HepG2 (cell line): ENCODE measurements around the gene TNRC18. TPM values are rescaled to one million over a fixed set of nuclear protein-coding genes. Genes with fewer than 3 reads are reported as not detected.

Experiments
- ATAC-seq: fragments of 200-7000 bp; cut with Tn5 transposase; 3 replicates; pipeline ENCODE4 v1.9.1; 2020; ENCODE audit warnings: mild to moderate bottlenecking, moderate library complexity
- BruUV-seq: library from RNA; stranded (reverse); fragments of 400-500 nt; replicated peaks from 2 replicates; lab custom pipeline; 2021; lab: Mats Ljungman, UMichigan
- CTCF ChIA-PET: fragments of 300-600 bp; formaldehyde crosslinking; extraction: SDS; loops from one replicate; lab custom pipeline; 2021; ENCODE audit warnings: low total read pairs, inconsistent platforms, low intra/inter-chr PET ratio; lab: Yijun Ruan, JAX
- POLR2A ChIA-PET: fragments of 350-600 bp; sonication (Branson Sonifier 250); formaldehyde crosslinking; loops from one replicate; lab custom pipeline; 2020; ENCODE audit warnings: antibody characterized with exemption, inconsistent platforms; lab: Yijun Ruan, JAX
- DNase-seq: peaks from one replicate; pipeline ENCODE4 v3.0.0-alpha.2; 2015; ENCODE audit warnings: low spot score
- FAIRE-seq: peaks from 3 replicates; lab custom pipeline; 2011; peaks lifted over from hg19 to GRCh38; lab: Jason Lieb, UNC
- H2AFZ ChIP-seq: one replicate; pipeline ENCODE4 v1.6.1; 2011; ENCODE audit warnings: low read length, inconsistent platforms
- H3K27ac ChIP-seq: fragments of 300-600 bp; 3 replicates; pipeline ENCODE4 v1.8.0; 2011; ENCODE audit warnings: mixed run types, mild to moderate bottlenecking, mixed read lengths, low read length, inconsistent platforms; ENCODE audit not compliant: insufficient read depth; ENCODE audit errors: extremely low read length
- H3K27me3 ChIP-seq, 2 experiments: fragments of 200-600 bp in 1 of 2; 2 replicates in 1 of 2; 3 replicates in 1 of 2; pipeline versions ENCODE4 v1.6.0 to v1.8.0; 2011; ENCODE audit warnings: low read length in 2 of 2, mild to moderate bottlenecking in 2 of 2, moderate library complexity in 2 of 2, inconsistent platforms in 1 of 2; ENCODE audit not compliant: insufficient read depth in 2 of 2, control insufficient read depth in 1 of 2
- H3K36me3 ChIP-seq, 2 experiments: fragments of 200-600 bp in 1 of 2; replicated peaks in 1 of 2; 2 replicates in 1 of 2; 3 replicates in 1 of 2; pipeline versions ENCODE4 v1.5.1 to v1.8.0; 2011; ENCODE audit warnings: low read length in 2 of 2, inconsistent platforms in 1 of 2; ENCODE audit not compliant: insufficient read depth in 2 of 2, control insufficient read depth in 1 of 2
- H3K4me1 ChIP-seq: 2 replicates; pipeline ENCODE4 v1.5.1; 2012; ENCODE audit warnings: low read length, inconsistent platforms; ENCODE audit not compliant: insufficient read depth
- H3K4me2 ChIP-seq: 2 replicates; pipeline ENCODE4 v1.6.0; 2011; ENCODE audit warnings: low read depth, low read length, inconsistent platforms
- H3K4me3 ChIP-seq, 3 experiments: fragments of 200-600 bp in 1 of 3; sonication (generic), shearing (Covaris generic) in 1 of 3; replicated peaks in 1 of 3; 2 replicates each; pipeline ENCODE4 v1.5.1; 2011 to 2016; ENCODE audit warnings: low read length in 3 of 3, inconsistent platforms in 2 of 3, low read depth in 2 of 3, mild to moderate bottlenecking in 2 of 3, control low read depth in 1 of 3, mixed read lengths in 1 of 3; ENCODE audit not compliant: insufficient read depth in 1 of 3
- H3K79me2 ChIP-seq: one replicate; pipeline ENCODE4 v1.6.1; 2011; ENCODE audit warnings: low read length, inconsistent platforms; ENCODE audit not compliant: insufficient read depth
- H3K9ac ChIP-seq: 2 replicates; pipeline ENCODE4 v1.6.0; 2011; ENCODE audit warnings: mild to moderate bottlenecking, low read depth, low read length, inconsistent platforms; ENCODE audit not compliant: insufficient read depth
- H3K9me3 ChIP-seq: 2 replicates; pipeline ENCODE4 v1.5.1; 2012; ENCODE audit warnings: mild to moderate bottlenecking, low read length
- H4K20me1 ChIP-seq: 2 replicates; pipeline ENCODE4 v1.6.0; 2011; ENCODE audit warnings: inconsistent platforms, mild to moderate bottlenecking, low read length, moderate library complexity; ENCODE audit not compliant: insufficient read depth
- FOXP1 ChIP-seq, 2 experiments: fragments of 450-650 bp in 1 of 2; IDR thresholded peaks; 2 replicates each; pipeline ENCODE4 v1.6.1; 2017 to 2018; ENCODE audit warnings: antibody characterized with exemption in 1 of 2
- IKZF5 ChIP-seq: IDR thresholded peaks from 2 replicates; pipeline ENCODE4 v1.6.1; 2018; ENCODE audit warnings: missing genetic modification reagents, mild to moderate bottlenecking, missing compliant biosample characterization
- RELA ChIP-seq: sonication (generic); formaldehyde crosslinking; IDR thresholded peaks from 2 replicates; pipeline ENCODE4 v1.4.0; 2020; ENCODE audit warnings: missing genetic modification reagents
- ZBED4 ChIP-seq: sonication (generic); formaldehyde crosslinking; IDR thresholded peaks from 2 replicates; pipeline ENCODE4 v1.4.0; 2020; ENCODE audit warnings: missing genetic modification reagents, borderline replicate concordance
- ZBTB46 ChIP-seq: sonication (generic); formaldehyde crosslinking; IDR thresholded peaks from 2 replicates; pipeline ENCODE4 v1.4.0; 2020; ENCODE audit warnings: mild to moderate bottlenecking, missing genetic modification reagents, borderline replicate concordance
- ZFP36 ChIP-seq: fragments of 150-350 bp; IDR thresholded peaks from 2 replicates; pipeline ENCODE4 v1.6.1; 2018; ENCODE audit warnings: borderline replicate concordance, low read length, low read depth; ENCODE audit not compliant: partially characterized antibody
- ZNF513 ChIP-seq: sonication (generic); formaldehyde crosslinking; conservative IDR thresholded peaks from 2 replicates; pipeline ENCODE4 v1.5.0; 2020; ENCODE audit warnings: missing genetic modification reagents
- ZNF629 ChIP-seq: sonication (generic); formaldehyde crosslinking; conservative IDR thresholded peaks from 2 replicates; pipeline ENCODE4 v1.5.0; 2020; ENCODE audit warnings: missing genetic modification reagents
- ZNF670 ChIP-seq: sonication (generic); formaldehyde crosslinking; IDR thresholded peaks from 2 replicates; pipeline ENCODE4 v1.8.0; 2022; ENCODE audit warnings: mild to moderate bottlenecking, missing genetic modification reagents, borderline replicate concordance
- WGBS: methylation state at CpG from one replicate; pipeline ENCODE4 v1.1.6; 2017; ENCODE audit warnings: low lambda C conversion rate; 5-methylcytosine and 5-hydroxymethylcytosine counted together
- in situ Hi-C: cut with HindIII; loops from 2 replicates; pipeline ENCODE4 v1.10.0; 2017; ENCODE audit warnings: low pct_unique_long_range_greater_than_20kb; ENCODE audit not compliant: extremely low pct_ligation_motif_present
- intact Hi-C: fragments of 100-400 bp; cut with micrococcal nuclease; formaldehyde crosslinking; loops from one replicate; pipeline ENCODE4 v1.10.0; 2022; ENCODE audit not compliant: unreplicated experiment
- polyA plus RNA-seq, 8 experiments: library from polyadenylated mRNA; depleted of rRNA in 3 of 8; stranded (reverse) in 7 of 8; unstranded in 1 of 8; fragments of >200 nt; fragmentation: Illumina TruSeq in 4 of 8; extraction: Trizol in 4 of 8; gene quantifications; 2 replicates each; pipeline versions ENCODE4 v1.2.1 to v1.2.3, GENCODE V29; 2011 to 2016; ENCODE audit warnings: low read depth in 4 of 8, missing spikeins in 1 of 8, mixed read lengths in 1 of 8; ENCODE audit not compliant: insufficient read depth in 1 of 8
- total RNA-seq, 5 experiments: library from RNA; depleted of rRNA; stranded (reverse); fragments of >200 nt; fragmentation: Illumina TruSeq; extraction: Trizol; gene quantifications; 2 replicates each; pipeline ENCODE4 v1.2.3, GENCODE V29; 2016; ENCODE audit warnings: low read depth in 1 of 5

The TNRC18 gene
- total and polyA plus RNA-seq, 2 of the 13 experiments (the other 11 are each of a cell fraction or from before 2014, with no cell fraction given) = 11.7 to 17.4 TPM

- no peak overlapping the region for H3K4me3 ChIP-seq
- CTCF ChIA-PET = no interaction called here
- no peaks in the 10 kb centered on the region for H3K27me3 ChIP-seq
- no peak overlapping the region for H2AFZ ChIP-seq
- H3K9me3 ChIP-seq = no peaks in the 10 kb centered on the region
- no peak overlapping the region for H3K27ac ChIP-seq
- FAIRE-seq = no peak
- TF ChIP-seq FOXP1 (IDR thresholded peaks at IDR 0.05) (no peak), FOXP1 (CRISPR knock-in tag; IDR thresholded peaks at IDR 0.05) (no peak), RELA (CRISPR knock-in tag) (no peak), ZNF629 (no peak), ZBED4 (CRISPR knock-in tag) (no peak), ZBTB46 (no peak), IKZF5 (CRISPR knock-in tag) (no peak), ZNF513 (CRISPR knock-in tag) (no peak), ZNF670 (CRISPR knock-in tag) (no peak), ZFP36 (no peak)
- no peak for DNase-seq
- intact Hi-C loops = no loop called here
- in situ Hi-C loops = loop anchor here (25.0 kb wide), 2 partner anchors 234 to 334 kb away; no protein-coding TSS in a partner anchor
- BruUV-seq = no TSS peak
- no peak overlapping the region for H3K4me2 ChIP-seq
- no peaks in the 10 kb centered on the region for H3K36me3 ChIP-seq
- POLR2A ChIA-PET = no interaction called here
- no peak for ATAC-seq
- H3K4me1 ChIP-seq = peaks cover 7% of the 10 kb centered on the region
- H3K79me2 ChIP-seq = no peaks in the 10 kb centered on the region
- H4K20me1 ChIP-seq = no peaks in the 10 kb centered on the region
- no peak overlapping the region for H3K9ac ChIP-seq
- WGBS = 86% methylated on average over 14 of the region's 22 CpGs
These were observed 47.2 kb upstream of the TNRC18 start for GRCh38 chr7:5470816-5471215.
